GM12891 (cell line): ENCODE results near the gene EIF4EBP2. TPM values are rescaled to one million over a fixed set of nuclear protein-coding genes. Genes with fewer than 3 reads are reported as not detected.

Source experiments
- DNase-seq: peaks from one replicate; pipeline ENCODE4 v3.0.0; 2011; ENCODE audit warnings: low spot score; ENCODE audit not compliant: insufficient read length
- FAIRE-seq: peaks from 2 replicates; lab custom pipeline; 2011; peaks lifted over from hg19 to GRCh38; lab: Jason Lieb, UNC
- PAX5 ChIP-seq: IDR thresholded peaks from 2 replicates; pipeline ENCODE4 v1.6.1; 2011; ENCODE audit warnings: low read length, moderate library complexity, mild to moderate bottlenecking; ENCODE audit not compliant: insufficient read depth, severe bottlenecking
- POLR2A ChIP-seq: IDR thresholded peaks from 2 replicates; pipeline ENCODE4 v1.6.1; 2011; ENCODE audit warnings: low read depth, low read length, control low read depth
- POLR2AphosphoS5 ChIP-seq: IDR thresholded peaks from 2 replicates; pipeline ENCODE4 v1.6.1; 2011; ENCODE audit warnings: low read depth, low read length, control low read depth
- POU2F2 ChIP-seq: IDR thresholded peaks from 2 replicates; pipeline ENCODE4 v1.6.1; 2011; ENCODE audit warnings: low read depth, mild to moderate bottlenecking, control low read depth, low read length, moderate library complexity
- SPI1 ChIP-seq: IDR thresholded peaks from 2 replicates; pipeline ENCODE4 v1.6.1; 2011; ENCODE audit warnings: low read depth, low read length, control low read depth
- TAF1 ChIP-seq: IDR thresholded peaks from 2 replicates; pipeline ENCODE4 v1.6.1; 2011; ENCODE audit warnings: low read depth, low read length, control low read depth
- polyA plus RNA-seq: library from polyadenylated mRNA; unstranded; fragments of >200 nt; gene quantifications from one replicate; pipeline ENCODE4 v1.2.1, GENCODE V29; 2012; ENCODE audit warnings: low read depth, missing spikeins, inconsistent platforms; ENCODE audit not compliant: missing spikeins

EIF4EBP2 gene, protein sequence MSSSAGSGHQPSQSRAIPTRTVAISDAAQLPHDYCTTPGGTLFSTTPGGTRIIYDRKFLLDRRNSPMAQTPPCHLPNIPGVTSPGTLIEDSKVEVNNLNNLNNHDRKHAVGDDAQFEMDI
- polyA plus RNA-seq: 16.1 TPM

DNA sequence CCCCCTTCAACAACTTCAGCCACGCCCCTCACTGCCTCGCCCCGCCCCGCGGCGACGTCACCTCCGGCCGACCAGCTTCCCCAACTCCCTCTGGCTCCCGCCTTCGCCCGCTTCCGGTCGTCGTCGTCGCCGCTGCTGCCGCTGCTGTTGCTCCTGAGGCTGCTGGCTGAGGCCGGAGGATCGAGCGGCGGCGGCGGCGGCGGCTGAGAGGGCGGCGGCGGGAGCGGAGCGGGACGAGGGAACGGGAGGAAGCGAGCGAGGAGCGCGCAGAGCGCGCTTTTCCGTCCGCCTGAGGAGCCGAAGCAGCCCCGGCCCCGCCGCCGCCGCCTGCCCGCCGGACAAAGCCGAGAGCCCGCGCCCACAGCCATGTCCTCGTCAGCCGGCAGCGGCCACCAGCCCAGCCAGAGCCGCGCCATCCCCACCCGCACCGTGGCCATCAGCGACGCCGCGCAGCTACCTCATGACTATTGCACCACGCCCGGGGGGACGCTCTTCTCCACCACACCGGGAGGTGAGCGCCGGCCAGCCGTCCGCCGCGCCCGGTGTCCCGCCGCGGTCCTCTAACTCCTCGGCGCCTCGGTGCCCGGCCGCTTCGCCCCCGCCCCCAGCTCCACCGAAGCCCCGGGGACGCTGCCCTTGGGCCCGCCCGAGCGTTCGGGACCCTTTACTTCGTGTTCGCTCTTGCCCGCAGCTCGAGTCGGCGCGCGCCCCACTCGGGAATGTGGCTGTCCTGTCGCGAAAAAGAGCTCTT is at the start of gene EIF4EBP2:
Gene EIF4EBP2 (plus strand): TSS at position 110 of the 751 bp plus-strand sequence. CDS start 257 bp downstream, at position 367.
- no peak for FAIRE-seq
- TF ChIP-seq POLR2AphosphoS5 (peak; percentile 66), SPI1 (peak; percentile 8; the same call in 1 of the 2 replicates), POLR2A (peak; percentile 69; the same call in 1 of the 2 replicates), TAF1 (peak; percentile 80), POU2F2 (peak; percentile 30; the same call in 1 of the 2 replicates), PAX5 (no peak)
- peak; percentile 84 for DNase-seq

DNA sequence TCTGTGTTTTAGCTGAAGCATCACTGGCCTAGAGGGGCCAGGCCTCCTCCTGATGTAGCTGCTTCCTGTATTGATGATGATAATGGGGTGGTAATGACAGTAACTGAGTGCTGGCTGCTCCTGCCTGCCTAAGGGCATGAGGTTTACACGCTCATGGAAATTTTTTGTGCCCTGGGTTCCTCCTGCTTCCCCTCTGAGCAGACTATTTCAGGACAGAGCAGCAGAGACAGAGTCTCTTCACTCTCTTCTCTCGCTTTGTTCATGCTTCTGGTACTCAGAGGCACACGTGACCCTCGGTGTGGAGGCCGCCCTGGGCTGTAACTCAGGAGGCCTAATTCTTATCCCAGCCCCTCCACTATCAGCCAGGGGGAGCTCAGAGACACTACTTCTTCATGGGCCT is 49.4 kb upstream of the EIF4EBP2 start:
- peak; percentile 50 for FAIRE-seq
- TF ChIP-seq POU2F2 (no peak), SPI1 (no peak), POLR2A (no peak), PAX5 (no peak), TAF1 (no peak), POLR2AphosphoS5 (no peak)
- DNase-seq: no peak

GRCh38 chr10:70355051-70356021 is 48.6 kb upstream of the EIF4EBP2 start:
- TF ChIP-seq SPI1 (peak; percentile 97), POLR2A (no peak), POU2F2 (no peak), PAX5 (no peak), TAF1 (no peak), POLR2AphosphoS5 (peak; percentile 43; the same call in 1 of the 2 replicates)
- no peak for DNase-seq
- FAIRE-seq: peak; percentile 95

- FAIRE-seq (no peak), DNase-seq (no peak)
Observed at GRCh38 chr10:70357565-70357964, 46.4 kb upstream of the EIF4EBP2 start.

DNA sequence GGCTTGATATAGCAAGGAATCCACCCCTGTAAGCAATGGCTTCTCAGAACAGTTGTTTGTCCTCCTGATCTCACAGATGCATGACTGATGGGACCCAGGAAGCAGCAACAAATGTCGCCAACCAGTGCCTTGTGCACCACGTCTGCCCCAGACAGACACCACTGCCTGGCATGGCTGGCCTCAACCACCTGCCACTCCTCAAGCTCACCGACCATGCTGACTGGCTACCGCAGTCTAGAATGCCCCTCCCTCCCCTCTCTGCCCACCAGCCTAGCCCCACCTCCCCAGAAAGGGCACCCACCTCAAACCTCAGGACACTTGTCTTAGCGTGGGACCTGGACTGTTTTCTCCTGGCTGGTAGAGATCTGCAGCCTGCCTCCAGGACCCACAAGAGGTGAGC is 45.5 kb upstream of the EIF4EBP2 start:
- no peak for TF ChIP-seq POLR2A
- no peak for TF ChIP-seq PAX5
- no peak for TF ChIP-seq POU2F2
- no peak for TF ChIP-seq POLR2AphosphoS5
- TF ChIP-seq SPI1: no peak
- no peak for TF ChIP-seq TAF1
- no peak for FAIRE-seq

More at GRCh38 chr10:70357565-70357964, 46.4 kb upstream of the EIF4EBP2 start:
- TF ChIP-seq SPI1: peak; percentile 77
- no peak for TF ChIP-seq TAF1
- no peak for TF ChIP-seq PAX5
- TF ChIP-seq POU2F2: no peak
- no peak for TF ChIP-seq POLR2AphosphoS5
- TF ChIP-seq POLR2A: no peak

GRCh38 chr10:70359017-70359550 is 44.9 kb upstream of the EIF4EBP2 start:
- no peak for DNase-seq
- FAIRE-seq: peak; percentile 48

More for the DNA sequence above, 45.5 kb upstream of the EIF4EBP2 start:
- DNase-seq: no peak

GRCh38 chr10:70360215-70360614 is 43.7 kb upstream of the EIF4EBP2 start:
- no peak for TF ChIP-seq SPI1
- no peak for TF ChIP-seq POLR2A
- TF ChIP-seq PAX5: no peak
- TF ChIP-seq POU2F2: no peak
- no peak for TF ChIP-seq POLR2AphosphoS5
- TF ChIP-seq TAF1: no peak
- no peak for FAIRE-seq
- no peak for DNase-seq

More at GRCh38 chr10:70359017-70359550, 44.9 kb upstream of the EIF4EBP2 start:
- no peak for TF ChIP-seq POLR2A
- TF ChIP-seq SPI1: no peak
- no peak for TF ChIP-seq POU2F2

DNA sequence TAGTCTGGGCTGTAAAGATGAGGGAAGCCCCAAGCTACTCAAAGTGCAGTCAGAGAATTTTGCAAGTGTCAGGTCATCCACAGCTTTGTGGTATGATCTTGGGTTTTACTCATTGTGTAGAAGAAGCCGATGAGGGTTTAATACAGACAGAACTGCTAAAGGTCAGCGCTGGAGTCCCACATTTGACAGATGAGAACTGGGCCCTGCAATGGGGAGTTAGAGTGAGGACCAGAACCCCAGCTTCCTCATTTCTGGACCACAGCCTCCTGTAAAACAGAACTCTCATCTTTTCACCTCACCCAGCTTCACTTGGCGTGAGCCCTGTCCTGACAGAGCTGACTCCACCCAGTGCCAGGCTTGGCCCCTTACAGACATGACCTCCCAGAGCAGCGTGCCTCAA is 41.6 kb upstream of the EIF4EBP2 start:
- FAIRE-seq (no peak), DNase-seq (no peak)
- TF ChIP-seq POLR2AphosphoS5 (no peak), PAX5 (no peak), POLR2A (no peak), POU2F2 (no peak), SPI1 (no peak), TAF1 (no peak)
